MG63 (cell line): ENCODE measurements around the gene SH2D3C. TPM values are rescaled to one million over a fixed set of nuclear protein-coding genes. Genes with fewer than 3 reads are reported as not detected.

Experiments used
- DNase-seq: peaks from one replicate; pipeline ENCODE4 v3.0.0-alpha.2; 2020
- H3K27me3 ChIP-seq: fragments of 250-450 bp; sonication (Bioruptor Pico); 2 replicates; pipeline ENCODE4 v1.5.1; 2020; ENCODE audit warnings: mild to moderate bottlenecking, moderate library complexity
- H3K36me3 ChIP-seq: fragments of 250-450 bp; sonication (Bioruptor Pico); 2 replicates; pipeline ENCODE4 v1.5.1; 2020; ENCODE audit warnings: mild to moderate bottlenecking, moderate library complexity
- H3K4me3 ChIP-seq: fragments of 250-450 bp; sonication (Bioruptor Pico); 2 replicates; pipeline ENCODE4 v1.5.1; 2020; ENCODE audit warnings: mild to moderate bottlenecking, moderate library complexity
- H3K9me3 ChIP-seq: fragments of 250-450 bp; sonication (Bioruptor Pico); 2 replicates; pipeline ENCODE4 v1.5.1; 2020; ENCODE audit warnings: mild to moderate bottlenecking, moderate library complexity
- total RNA-seq: library from RNA; depleted of rRNA; stranded (reverse); fragments of >200 nt; shearing (Covaris generic); gene quantifications from 2 replicates; pipeline ENCODE4 v1.2.3, GENCODE V29; 2014; ENCODE audit warnings: low replicate concordance; rRNA removed

SH2D3C gene
- total RNA-seq, 1 experiment from 2014 or later, result not detected

DNA sequence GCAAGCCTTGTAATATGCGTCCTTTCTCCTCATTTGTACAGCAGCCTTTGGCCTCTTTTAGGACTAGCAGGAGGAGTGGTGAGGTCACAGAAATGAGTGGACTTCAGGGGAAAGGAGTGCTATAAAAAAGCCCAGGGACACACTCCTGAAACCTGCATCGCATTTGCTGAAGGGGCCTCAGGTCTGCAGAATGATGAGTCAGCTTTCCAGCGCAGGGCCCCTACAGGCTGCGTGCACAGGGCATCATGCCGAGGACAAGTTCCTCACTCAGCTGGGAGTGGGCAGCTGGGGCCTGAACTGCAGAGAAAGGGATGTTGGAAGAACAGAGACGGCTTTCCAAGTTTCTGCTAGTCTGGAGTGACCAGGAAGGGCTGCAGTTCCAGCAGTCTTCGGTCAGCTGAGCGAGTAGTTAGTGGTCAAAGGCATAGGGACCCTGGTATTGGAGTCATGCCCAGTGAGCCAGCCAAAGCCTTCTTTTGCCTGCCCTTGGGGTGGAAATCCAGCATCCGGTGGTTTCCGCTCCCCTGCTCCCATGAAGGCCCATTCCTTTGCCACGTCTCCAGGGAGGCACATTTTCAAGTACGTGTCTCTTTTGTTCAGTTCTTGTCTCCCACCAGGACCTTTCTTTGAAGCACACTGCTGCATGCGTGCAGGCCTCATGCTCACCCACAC, 89.0 kb downstream of the SH2D3C start:
- no peak overlapping the region for H3K4me3 ChIP-seq
- H3K9me3 ChIP-seq, result no peaks in the 10 kb centered on the region
- H3K27me3 ChIP-seq, result no peaks in the 10 kb centered on the region
- H3K36me3 ChIP-seq, result peaks cover 2% of the 10 kb centered on the region; the same call in 1 of the 2 replicates
- no peak for DNase-seq

Other genes starting within 250 kb of the SH2D3C start
- gene STXBP1, start 166.4 kb downstream of the SH2D3C start, total RNA-seq, result 0.36 and 87.7 TPM in 2 replicates
- not detected in 2 replicates for gene CFAP157, start 71.7 kb downstream of the SH2D3C start, total RNA-seq
- 15.9 and 26.7 TPM in 2 replicates for gene PTRH1, start 63.0 kb downstream of the SH2D3C start, total RNA-seq
- not detected in 2 replicates for gene TTC16, start 62.6 kb downstream of the SH2D3C start, total RNA-seq
- gene TOR2A, start 43.4 kb downstream of the SH2D3C start, total RNA-seq, result 5.8 and 18.7 TPM in 2 replicates
- gene CDK9, start 7.4 kb upstream of the SH2D3C start, total RNA-seq, result 48.6 and 67.5 TPM in 2 replicates
- 100 and 115 TPM in 2 replicates for gene FPGS, start 24.2 kb upstream of the SH2D3C start, total RNA-seq
- gene ENG, start 76.0 kb upstream of the SH2D3C start, total RNA-seq, result 12.9 and 14.0 TPM in 2 replicates
- 36.6 and 69.0 TPM in 2 replicates for gene AK1, start 99.0 kb upstream of the SH2D3C start, total RNA-seq
- 40.5 and 47.3 TPM in 2 replicates for gene ST6GALNAC6, start 120.9 kb upstream of the SH2D3C start, total RNA-seq
- 4.7 and 26.9 TPM in 2 replicates for gene ST6GALNAC4, start 138.4 kb upstream of the SH2D3C start, total RNA-seq
- gene PIP5KL1, start 152.1 kb upstream of the SH2D3C start, total RNA-seq, result 0.13 TPM in 1 of 2 replicates, not detected in the other
- 23.3 and 38.9 TPM in 2 replicates for gene DPM2, start 159.2 kb upstream of the SH2D3C start, total RNA-seq
- gene EEIG1, start 202.3 kb upstream of the SH2D3C start, total RNA-seq, result 10.3 and 11.8 TPM in 2 replicates